GM19372 (cell line): ENCODE data around the gene SPRED3.
"Not testable (repeated sequence)": the region's sequence is repeated elsewhere in the genome, so short reads cannot be mapped to it uniquely, and the experiment has no call there.

Experiments
- ATAC-seq: cut with Tn5 transposase; IDR thresholded peaks from one replicate; pipeline ENCODE4 v1.9.1; 2021; ENCODE audit warnings: mild to moderate bottlenecking, low read depth, moderate library complexity; ENCODE audit not compliant: unreplicated experiment

The SPRED3 gene

GRCh38 chr19:38412961-38413360, 24.5 kb downstream of the SPRED3 start:
- no peak for ATAC-seq

DNA sequence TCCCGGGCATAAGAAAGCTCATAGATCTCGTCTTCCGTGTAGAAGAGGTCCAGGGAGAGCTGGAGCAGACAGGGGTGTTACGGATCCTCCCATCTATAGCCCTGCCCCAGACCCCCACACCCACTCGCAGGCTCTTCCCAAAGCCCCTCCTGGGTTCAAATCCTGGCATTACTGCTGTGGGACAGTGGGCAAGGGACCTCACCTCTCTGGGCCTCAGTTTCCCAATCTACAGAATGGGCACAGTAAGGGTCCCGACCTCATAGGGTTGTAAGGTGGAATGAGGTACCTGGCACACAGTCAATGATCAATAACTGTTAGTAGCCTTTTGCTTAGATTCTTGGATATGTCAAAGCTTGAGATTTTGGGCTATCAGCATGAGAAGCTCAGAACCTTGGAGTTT, 24.9 kb downstream of the SPRED3 start:
- ATAC-seq, result no peak

GRCh38 chr19:38417146-38417543, 28.6 kb downstream of the SPRED3 start:
- ATAC-seq, result no peak

DNA sequence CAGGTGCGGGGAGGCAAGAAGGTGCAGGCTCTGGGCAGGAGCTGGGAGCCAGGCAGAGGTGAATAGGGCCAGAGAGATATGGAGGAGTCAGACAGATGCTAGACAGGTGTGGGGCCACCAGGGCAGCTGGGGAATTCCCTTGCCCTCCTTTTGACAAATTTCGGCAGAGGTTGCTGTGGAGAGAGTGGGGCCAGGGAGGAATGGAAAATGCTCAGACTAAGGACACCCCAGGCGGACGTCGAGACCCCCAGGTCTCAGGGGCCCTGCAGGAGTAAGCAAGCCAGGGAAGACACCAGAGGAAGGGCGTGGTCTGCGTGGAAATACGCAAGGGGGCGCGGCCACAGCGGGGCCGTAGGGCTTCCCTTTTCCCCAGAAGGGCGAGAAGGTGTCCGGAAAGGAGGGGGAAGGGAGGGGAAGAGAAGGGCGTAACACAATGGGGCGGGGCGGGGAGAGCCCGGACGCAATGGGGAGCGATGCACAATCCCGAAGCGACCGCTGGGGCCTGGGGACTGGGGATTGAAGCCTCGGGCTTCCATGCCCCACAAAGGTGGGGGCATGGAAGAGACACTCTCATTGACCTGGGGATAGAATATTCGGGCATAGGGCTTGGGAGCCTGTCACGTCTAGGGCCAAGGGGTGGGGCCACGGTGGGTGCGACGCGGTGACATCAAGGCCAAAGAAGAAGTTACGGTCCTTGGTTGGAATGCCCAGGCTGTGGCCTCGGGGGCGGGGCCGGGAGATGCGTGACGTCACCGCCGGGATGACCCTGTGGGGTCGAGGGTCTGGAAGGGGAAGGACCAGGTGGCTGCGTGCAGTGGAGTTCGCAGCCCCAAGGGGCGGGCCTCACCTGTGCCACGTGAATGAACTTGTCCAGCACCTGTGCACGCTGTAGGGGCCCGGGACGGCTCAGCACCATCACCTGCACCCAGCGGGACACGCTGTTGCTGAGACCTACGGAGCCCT, 29.3 kb downstream of the SPRED3 start:
- ATAC-seq, result no peak

- no peak for ATAC-seq
These were observed 32.4 kb downstream of the SPRED3 start for GRCh38 chr19:38420935-38421334.

- no peak for ATAC-seq
These were observed 33.4 kb downstream of the SPRED3 start for GRCh38 chr19:38421856-38422255.

DNA sequence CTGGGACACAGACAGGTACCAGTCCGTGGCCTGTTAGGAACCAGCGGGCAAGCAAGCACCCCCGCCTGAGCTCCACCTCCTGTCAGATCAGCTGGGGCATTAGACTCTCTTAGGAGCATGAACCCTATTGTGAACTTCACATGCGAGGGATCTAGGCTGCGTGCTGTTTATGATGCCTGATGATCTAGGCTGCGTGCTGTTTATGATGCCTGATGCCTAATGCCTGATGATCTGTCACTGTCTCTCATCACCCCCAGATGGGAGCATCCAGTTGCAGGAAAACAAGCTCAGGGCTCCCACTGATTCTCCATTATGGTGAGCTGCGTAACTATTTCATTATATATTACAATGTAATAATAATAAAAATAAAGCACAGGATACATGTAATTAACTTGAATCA, 33.9 kb downstream of the SPRED3 start:
- ATAC-seq, result no peak

DNA sequence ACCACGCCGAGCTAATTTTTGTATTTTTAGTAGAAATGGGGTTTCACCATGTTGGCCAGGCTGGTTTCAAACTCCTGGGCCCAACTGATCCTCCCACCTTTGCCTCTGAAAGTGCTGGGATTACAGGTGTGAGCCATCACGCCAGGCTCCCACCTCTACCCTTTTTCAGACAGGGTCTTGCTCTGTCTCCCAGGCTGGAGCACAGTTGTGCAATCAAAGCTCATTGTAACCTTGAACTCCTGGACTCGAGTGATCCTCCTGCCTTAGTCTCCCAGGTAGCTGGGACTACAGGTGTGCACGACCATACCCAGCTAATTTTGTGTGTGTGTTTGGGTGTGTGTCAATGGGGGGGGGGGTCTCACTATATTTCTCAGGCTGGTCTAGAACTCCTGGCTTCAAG, 35.8 kb downstream of the SPRED3 start:
- ATAC-seq, result no peak

DNA sequence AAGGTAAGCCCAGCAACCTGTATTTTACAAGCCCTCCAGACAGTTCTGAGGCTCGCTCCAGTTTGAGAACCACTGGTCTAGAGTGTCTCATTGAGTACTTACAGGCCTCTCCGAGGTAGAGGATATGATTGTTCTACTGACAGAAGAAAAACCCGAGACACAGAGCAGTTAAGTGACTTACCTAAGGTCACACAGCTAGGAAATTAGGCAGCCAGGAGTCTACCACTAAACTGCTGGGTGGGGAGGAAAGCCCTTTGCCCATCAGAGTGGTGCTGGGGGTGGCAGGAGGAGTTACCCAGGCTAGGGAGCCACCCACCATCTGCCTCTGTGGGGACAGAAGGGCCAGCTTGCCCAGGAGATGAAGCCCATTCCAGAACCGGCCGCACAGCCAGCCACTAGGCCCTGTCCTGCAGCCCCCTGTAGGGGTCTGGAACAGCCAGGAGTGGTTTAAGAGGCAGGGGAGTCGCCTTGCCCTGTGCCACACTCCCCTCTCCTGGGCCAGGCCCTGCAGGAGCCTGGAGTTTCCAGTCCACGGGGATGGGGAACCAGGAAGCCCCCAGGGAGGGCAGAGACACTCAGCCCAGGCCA, 36.8 kb downstream of the SPRED3 start:
- ATAC-seq, result no peak

DNA sequence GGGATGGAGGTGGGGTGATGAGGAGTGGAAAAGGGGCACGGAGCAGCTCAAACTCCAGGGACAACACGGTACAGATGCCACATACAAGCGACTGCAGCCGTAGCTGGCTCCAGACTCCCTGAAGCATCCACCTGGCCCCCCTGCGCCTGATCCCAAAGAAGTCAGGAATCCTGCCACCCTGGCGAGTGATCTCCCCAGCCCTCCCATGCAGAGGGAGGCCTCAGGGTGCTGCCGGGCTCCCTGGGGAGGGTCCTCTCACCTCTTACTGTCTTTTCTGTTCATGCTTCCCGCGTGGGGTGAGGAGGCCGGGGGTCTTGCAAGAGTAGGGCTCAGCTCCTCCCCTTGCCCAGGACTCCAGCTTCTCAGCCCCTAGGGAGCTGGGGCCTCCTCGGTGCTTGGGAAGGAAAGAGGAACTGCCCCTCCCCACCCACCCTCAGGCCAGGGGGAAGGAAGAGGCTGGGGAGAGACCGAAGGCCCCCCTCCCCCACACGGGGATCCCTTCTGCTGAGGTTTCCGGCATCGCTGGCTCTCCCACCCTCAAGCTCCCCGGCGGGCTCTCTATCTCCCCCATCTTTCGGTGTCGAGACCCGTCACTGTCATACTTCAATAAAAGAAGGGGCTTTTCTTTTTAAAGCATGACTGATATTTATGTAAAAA, 37.4 kb downstream of the SPRED3 start, which contains the start of gene RASGRP4:
RASGRP4 (minus strand) TSS at position 410 of the 657 bp plus-strand sequence; CDS start at position 282, 128 bp downstream.
- no peak for ATAC-seq

DNA sequence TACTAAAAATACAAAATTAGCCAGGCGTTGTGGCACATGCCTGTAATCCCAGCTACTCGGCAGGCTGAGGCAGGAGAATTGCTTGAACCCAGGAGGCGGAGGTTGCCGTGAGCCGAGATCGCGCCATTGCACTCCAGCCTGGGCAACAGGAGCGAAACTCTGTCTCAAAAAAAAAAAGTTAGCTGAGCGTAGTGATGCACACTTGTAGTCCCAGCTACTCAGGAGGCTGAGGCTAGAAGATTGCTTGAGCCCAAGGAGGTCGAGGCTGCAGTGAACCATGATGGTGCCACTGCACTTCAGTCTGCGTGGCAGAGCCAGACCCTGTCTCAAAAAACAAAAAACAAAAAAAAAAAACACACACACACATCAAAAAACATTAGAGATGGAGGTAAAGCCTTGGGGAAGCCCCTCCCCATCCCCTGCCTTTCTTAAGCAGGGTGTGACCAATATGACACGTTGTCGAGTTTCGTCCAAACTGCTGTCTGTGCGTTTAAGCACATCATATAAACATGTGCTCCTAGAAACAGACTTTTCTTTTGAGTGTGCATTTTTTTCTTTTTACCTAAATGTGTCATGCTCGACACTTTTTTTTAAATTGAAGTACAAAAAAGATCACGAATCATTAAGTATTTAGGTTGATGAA, 38.7 kb downstream of the SPRED3 start:
- ATAC-seq, result not testable (repeated sequence)

GRCh38 chr19:38429055-38429810, 40.7 kb downstream of the SPRED3 start:
- ATAC-seq, result no peak

DNA sequence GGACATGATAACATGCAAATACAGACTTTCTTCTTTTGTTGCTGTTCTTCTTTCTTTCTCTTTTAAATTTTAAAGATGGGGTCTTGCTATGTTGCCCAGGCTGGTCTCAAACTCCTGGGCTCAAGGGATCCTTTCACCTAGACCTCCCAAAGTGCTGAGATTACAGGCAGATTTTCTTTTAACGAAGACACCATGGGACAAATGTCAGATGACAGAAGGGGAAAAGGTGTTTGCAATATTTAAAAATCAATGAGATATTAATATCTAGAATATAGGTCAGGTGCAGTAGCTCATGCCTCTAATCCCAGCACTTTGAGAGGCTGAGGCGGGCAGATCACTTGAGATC, 41.3 kb downstream of the SPRED3 start:
- no peak for ATAC-seq

DNA sequence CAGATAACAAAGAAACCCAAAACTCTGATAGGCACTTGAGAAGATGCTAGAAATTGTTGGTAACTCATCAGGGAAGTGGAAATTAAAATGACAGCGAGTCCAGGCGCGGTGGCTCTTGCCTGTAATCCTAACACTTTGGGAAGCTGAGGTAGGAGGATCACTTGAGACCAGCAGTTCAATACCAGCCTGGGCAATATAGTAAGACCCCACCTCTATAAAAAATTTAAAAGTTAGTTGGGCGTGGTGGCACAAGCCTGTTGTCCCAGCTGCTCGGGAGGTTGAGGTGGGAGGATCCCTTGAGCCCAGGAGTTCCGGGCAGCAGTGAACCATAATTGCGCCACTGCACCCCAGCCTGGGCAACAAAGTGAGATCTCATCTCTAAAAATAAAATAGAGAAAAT, 42.4 kb downstream of the SPRED3 start:
- no peak for ATAC-seq

- no peak for ATAC-seq
These were observed 44.8 kb downstream of the SPRED3 start, which contains the start of gene RYR1 for GRCh38 chr19:38433268-38433733. Gene RYR1, plus strand, starts transcription at chr19:38433691. Its CDS starts 139 bp downstream, at chr19:38433830.

GRCh38 chr19:38434549-38435051, 46.1 kb downstream of the SPRED3 start:
- no peak for ATAC-seq

- ATAC-seq, result no peak
These were observed 48.8 kb downstream of the SPRED3 start for GRCh38 chr19:38437295-38437694.

GRCh38 chr19:38437917-38438316, 49.4 kb downstream of the SPRED3 start:
- no peak for ATAC-seq

- ATAC-seq, result no peak
These were observed 52.1 kb downstream of the SPRED3 start for GRCh38 chr19:38440592-38440991.
